ENCODE data around the gene TRPC1.

DNA sequence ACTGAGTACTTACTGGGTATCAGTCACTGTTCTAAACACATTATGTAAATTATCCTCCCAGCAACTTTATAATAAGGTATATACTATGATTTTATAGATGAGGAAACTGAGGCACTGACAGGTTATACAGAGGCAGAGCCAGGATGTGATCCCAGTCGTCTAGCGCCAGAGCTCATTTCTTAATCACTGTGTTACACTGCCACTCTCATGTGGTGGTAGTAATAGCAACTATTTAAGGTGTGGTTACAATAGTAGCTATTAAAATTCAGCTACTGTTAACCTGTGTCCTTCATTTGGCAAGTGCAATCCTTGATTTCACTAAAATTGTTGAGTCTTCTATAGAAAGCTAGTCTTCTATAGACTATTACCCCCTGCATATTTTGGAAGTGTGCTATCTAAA, 43.1 kb upstream of the TRPC1 start:
- TF ChIP-seq CTCF (IDR thresholded peaks at IDR 0.05) (peak; percentile 26; the same call in 1 of the 2 replicates), POLR2AphosphoS5 (IDR thresholded peaks at IDR 0.05; ENCODE audit: low read depth, low read length) (no peak), SIN3A (IDR thresholded peaks at IDR 0.05; ENCODE audit: borderline replicate concordance, insufficient read depth, low read depth, low read length) (no peak), REST (IDR thresholded peaks at IDR 0.05; ENCODE audit: insufficient read depth in 1 of 2, low read depth in 2 of 2, low read length in 1 of 2) (no peak)

Measured in Panc1 (cell line).